ENCODE results near the gene C1orf210. TPM values are rescaled to one million over a fixed set of nuclear protein-coding genes. Genes with fewer than 3 reads are reported as not detected.

The C1orf210 gene
- total RNA-seq, 1 experiment from 2014 or later: 5.9 TPM

DNA sequence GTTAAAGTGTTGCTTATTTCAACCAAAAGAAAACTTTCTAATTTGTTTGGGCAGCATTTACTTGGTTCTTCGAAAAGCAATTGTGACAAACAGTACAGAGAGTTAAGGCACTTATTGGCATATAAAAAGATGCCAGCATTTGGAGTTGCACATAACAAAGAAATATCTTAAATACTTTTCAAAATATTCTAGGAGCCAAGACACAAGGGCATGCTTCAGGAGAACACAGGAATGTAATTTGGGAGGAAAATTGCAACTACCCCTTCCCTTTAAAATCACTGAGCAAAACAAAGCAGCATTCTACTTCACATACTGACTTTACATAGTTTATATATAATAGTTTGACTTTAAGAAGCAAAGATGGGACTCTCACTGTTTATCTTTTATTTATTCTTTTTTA is 10.8 kb upstream of the C1orf210 start:
- H3K23ac ChIP-seq (ENCODE audit: insufficient read length, low read depth, low read length): no peak overlapping the region
- no peak for TF ChIP-seq CTCF (conservative IDR thresholded peaks at IDR 0.05)
- H2BK120ac ChIP-seq (ENCODE audit: low read depth, low read length, poor library complexity, severe bottlenecking): no peak overlapping the region
- H2BK20ac ChIP-seq (ENCODE audit: low read depth, low read length, poor library complexity, severe bottlenecking): no peak overlapping the region
- no peak overlapping the region for H3T11ph ChIP-seq (ENCODE audit: low read length)
- no CpG with 5 or more reads among the region's 1 CpG for WGBS (ENCODE audit: extremely low coverage, insufficient read length, low lambda C conversion rate)
- no peak overlapping the region for H3K27ac ChIP-seq (ENCODE audit: insufficient read length, low read depth, low read length)
- H3K14ac ChIP-seq (ENCODE audit: insufficient read depth, low read length): no peak overlapping the region
- no peak for DNase-seq
- Mint-ChIP-seq H3K27ac (0 out of 7 replicates have a peak overlapping the region, but pooled peaks of 2 of the 3 experiments have one; percentile 14 to 91), H3K27me3 (ENCODE audit: low read depth) (no peaks in the 10 kb centered on the region; the same call in 1 of the 2 replicates), H3K4me1 (peaks cover 39 to 53% of the 10 kb centered on the region in 2 experiments), H3K4me3 (no peak overlapping the region), H3K9me3 (no peaks in the 10 kb centered on the region), H3K36me3 (ENCODE audit: insufficient read depth in 1 of 3, low read depth in 3 of 3) (no peaks in the 10 kb centered on the region)
- H3K9me3 ChIP-seq (ENCODE audit: control insufficient read depth, low read depth, low read length): no peaks in the 10 kb centered on the region
- H2BK5ac ChIP-seq (ENCODE audit: insufficient read length, low read length): no peak overlapping the region
- no peaks in the 10 kb centered on the region for H3K27me3 ChIP-seq (ENCODE audit: insufficient read depth, low read length)
- no peak overlapping the region for H3K18ac ChIP-seq (ENCODE audit: insufficient read length, low read depth, low read length)
- H3K4me1 ChIP-seq (ENCODE audit: insufficient read depth, low read length): peaks cover 9% of the 10 kb centered on the region
- no peaks in the 10 kb centered on the region for H4K20me1 ChIP-seq (ENCODE audit: control insufficient read depth, insufficient read depth, insufficient read length)
- no peaks in the 10 kb centered on the region for H3K23me2 ChIP-seq (ENCODE audit: insufficient read length, low read depth, low read length, poor library complexity, severe bottlenecking)
- no peak overlapping the region for H4K8ac ChIP-seq (replicated peaks; ENCODE audit: insufficient read length, low read depth, low read length)
- no peak overlapping the region for H2BK12ac ChIP-seq (ENCODE audit: insufficient read length, low read depth, low read length)
- no peaks in the 10 kb centered on the region for H3K79me1 ChIP-seq (ENCODE audit: insufficient read depth, low read depth, low read length, poor library complexity, severe bottlenecking)
- no peak overlapping the region for H2BK15ac ChIP-seq (ENCODE audit: low read depth, low read length)
- H4K91ac ChIP-seq (ENCODE audit: insufficient read length, low read depth, low read length): no peak overlapping the region
- no peak overlapping the region for H3K4ac ChIP-seq (ENCODE audit: low read depth, low read length)
- no peak overlapping the region for H2AK5ac ChIP-seq (ENCODE audit: insufficient read length, low read length)
- H3K4me2 ChIP-seq (ENCODE audit: insufficient read depth, insufficient read length, low read length): no peak overlapping the region
- no peaks in the 10 kb centered on the region for H3K79me2 ChIP-seq (ENCODE audit: insufficient read depth, low read length)
- no peak overlapping the region for H4K5ac ChIP-seq (ENCODE audit: insufficient read length, low read depth, low read length)
- H3K9ac ChIP-seq (ENCODE audit: extremely low read depth, insufficient read length, low read length): no peak overlapping the region
- H3K56ac ChIP-seq (ENCODE audit: insufficient read length, low read depth, low read length): no peak overlapping the region
- no peak overlapping the region for H2AFZ ChIP-seq (ENCODE audit: low read length)

Measured in H9 (cell line).